Measurements from ENCODE around the gene RNLS.

Gene RNLS

GRCh38 chr10:88531392-88532052 is 51.6 kb downstream of the RNLS start (continued):
- TF ChIP-seq ZNF24 (tag by site-specific recombination; IDR thresholded peaks at IDR 0.05) (0 out of 2 replicates have a peak, but pooled peaks have one; percentile 41), ZNF639 (tag by site-specific recombination; IDR thresholded peaks at IDR 0.05) (no peak), ZNF623 (tag by site-specific recombination; IDR thresholded peaks at IDR 0.05) (no peak), ZNF148 (tag by site-specific recombination; IDR thresholded peaks at IDR 0.05; ENCODE audit: borderline replicate concordance) (no peak), ZNF2 (tag by site-specific recombination; IDR thresholded peaks at IDR 0.05) (no peak), HOXD13 (CRISPR knock-in tag; IDR thresholded peaks at IDR 0.05; ENCODE audit: borderline replicate concordance) (no peak), ZNF121 (tag by site-specific recombination; IDR thresholded peaks at IDR 0.05) (no peak), PRDM2 (tag by site-specific recombination; IDR thresholded peaks at IDR 0.05; ENCODE audit: borderline replicate concordance) (no peak), PRDM10 (tag by site-specific recombination; IDR thresholded peaks at IDR 0.05) (peak; percentile 38; the same call in 1 of the 2 replicates), ZNF548 (tag by site-specific recombination; IDR thresholded peaks at IDR 0.05) (no peak), GFI1B (tag by site-specific recombination; IDR thresholded peaks at IDR 0.05) (no peak), ZNF292 (tag by site-specific recombination; IDR thresholded peaks at IDR 0.05; ENCODE audit: borderline replicate concordance, low read depth) (no peak), TRIM28 (IDR thresholded peaks at IDR 0.05; ENCODE audit: borderline replicate concordance, low read length) (no peak), ZNF10 (tag by site-specific recombination; IDR thresholded peaks at IDR 0.05) (no peak), INSM2 (tag by site-specific recombination; IDR thresholded peaks at IDR 0.05) (peak; percentile 53; the same call in 1 of the 2 replicates), ZFHX2 (tag by site-specific recombination; conservative IDR thresholded peaks at IDR 0.05) (no peak), BCL6B (tag by site-specific recombination; IDR thresholded peaks at IDR 0.05) (no peak), ZNF621 (tag by site-specific recombination; IDR thresholded peaks at IDR 0.05) (no peak), ZNF670 (tag by site-specific recombination; IDR thresholded peaks at IDR 0.05; ENCODE audit: low read depth) (no peak), MYNN (tag by site-specific recombination; IDR thresholded peaks at IDR 0.05; ENCODE audit: borderline replicate concordance) (no peak), PRDM1 (tag by site-specific recombination; IDR thresholded peaks at IDR 0.05) (no peak), IKZF3 (tag by site-specific recombination; IDR thresholded peaks at IDR 0.05) (no peak), ZNF354C (tag by site-specific recombination; IDR thresholded peaks at IDR 0.05; ENCODE audit: borderline replicate concordance, low read depth) (no peak)
